Measurements from ENCODE around the gene UBAC1. TPM values are rescaled to one million over a fixed set of nuclear protein-coding genes. Genes with fewer than 3 reads are reported as not detected.
A peak's percentile ranks its signal among the peaks of the same experiment; 100 is the strongest.

The UBAC1 gene
- total RNA-seq, 2 donors from 2014 or later = 47.9 to 48.4 TPM

GRCh38 chr9:135888126-135888765 is 72.9 kb downstream of the UBAC1 start:
- no peaks in the 10 kb centered on the region for H3K27me3 ChIP-seq (ENCODE audit: control insufficient read depth, insufficient read depth, low read length, poor library complexity, severe bottlenecking)
- no peak overlapping the region for H3K4me3 ChIP-seq (ENCODE audit: low read length)
- H3K9me3 ChIP-seq (ENCODE audit: control insufficient read depth, low read length) = no peaks in the 10 kb centered on the region
- no peak for DNase-seq
- TF ChIP-seq, protein P1, sequence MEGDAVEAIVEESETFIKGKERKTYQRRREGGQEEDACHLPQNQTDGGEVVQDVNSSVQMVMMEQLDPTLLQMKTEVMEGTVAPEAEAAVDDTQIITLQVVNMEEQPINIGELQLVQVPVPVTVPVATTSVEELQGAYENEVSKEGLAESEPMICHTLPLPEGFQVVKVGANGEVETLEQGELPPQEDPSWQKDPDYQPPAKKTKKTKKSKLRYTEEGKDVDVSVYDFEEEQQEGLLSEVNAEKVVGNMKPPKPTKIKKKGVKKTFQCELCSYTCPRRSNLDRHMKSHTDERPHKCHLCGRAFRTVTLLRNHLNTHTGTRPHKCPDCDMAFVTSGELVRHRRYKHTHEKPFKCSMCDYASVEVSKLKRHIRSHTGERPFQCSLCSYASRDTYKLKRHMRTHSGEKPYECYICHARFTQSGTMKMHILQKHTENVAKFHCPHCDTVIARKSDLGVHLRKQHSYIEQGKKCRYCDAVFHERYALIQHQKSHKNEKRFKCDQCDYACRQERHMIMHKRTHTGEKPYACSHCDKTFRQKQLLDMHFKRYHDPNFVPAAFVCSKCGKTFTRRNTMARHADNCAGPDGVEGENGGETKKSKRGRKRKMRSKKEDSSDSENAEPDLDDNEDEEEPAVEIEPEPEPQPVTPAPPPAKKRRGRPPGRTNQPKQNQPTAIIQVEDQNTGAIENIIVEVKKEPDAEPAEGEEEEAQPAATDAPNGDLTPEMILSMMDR (conservative IDR thresholded peaks at IDR 0.05) = no peak
- H3K36me3 ChIP-seq (ENCODE audit: control insufficient read depth, insufficient read depth, low read length) = no peaks in the 10 kb centered on the region
- peaks cover 20% of the 10 kb centered on the region for H3K4me1 ChIP-seq (ENCODE audit: control insufficient read depth, insufficient read depth, low read length)
- H3K27me3 Mint-ChIP-seq (ENCODE audit: insufficient read depth) = no peaks in the 10 kb centered on the region
- H3K27ac Mint-ChIP-seq = peak overlapping the region; percentile 66
- H3K9ac ChIP-seq (ENCODE audit: extremely low read depth, low read length, poor library complexity, severe bottlenecking) = no peak overlapping the region
- no peaks in the 10 kb centered on the region for H3K36me3 Mint-ChIP-seq (ENCODE audit: low read depth)
- H3K9me3 Mint-ChIP-seq = no peaks in the 10 kb centered on the region
- no peak overlapping the region for H3K4me3 Mint-ChIP-seq
- peak overlapping the region; percentile 51 for H3K27ac ChIP-seq (ENCODE audit: low read depth, low read length)
- 91 to 93% methylated on average over 14 to 22 of the region's 22 CpGs for WGBS, 2 experiments (ENCODE audit: insufficient coverage in 1 of 2, insufficient read length in 1 of 2)
- H3K4me1 Mint-ChIP-seq = peaks cover 75% of the 10 kb centered on the region

- H3K4me1 ChIP-seq (ENCODE audit: control insufficient read depth, insufficient read depth, low read length) = peaks cover 24% of the 10 kb centered on the region
- H3K9me3 Mint-ChIP-seq = no peaks in the 10 kb centered on the region
- H3K27ac Mint-ChIP-seq = peak overlapping the region; percentile 74
- no peaks in the 10 kb centered on the region for H3K36me3 Mint-ChIP-seq (ENCODE audit: low read depth)
- no peaks in the 10 kb centered on the region for H3K27me3 ChIP-seq (ENCODE audit: control insufficient read depth, insufficient read depth, low read length, poor library complexity, severe bottlenecking)
- no peaks in the 10 kb centered on the region for H3K27me3 Mint-ChIP-seq (ENCODE audit: insufficient read depth)
- no peaks in the 10 kb centered on the region for H3K36me3 ChIP-seq (ENCODE audit: control insufficient read depth, insufficient read depth, low read length)
- no peak overlapping the region for H3K9ac ChIP-seq (ENCODE audit: extremely low read depth, low read length, poor library complexity, severe bottlenecking)
- no peak overlapping the region for H3K4me3 ChIP-seq (ENCODE audit: low read length)
- WGBS, 2 experiments (ENCODE audit: insufficient coverage in 1 of 2, insufficient read length in 1 of 2) = 71% methylated on average over 12 of the region's 12 CpGs
- H3K9me3 ChIP-seq (ENCODE audit: control insufficient read depth, low read length) = no peaks in the 10 kb centered on the region
- H3K27ac ChIP-seq (ENCODE audit: low read depth, low read length) = peak overlapping the region; percentile 62
- TF ChIP-seq, protein P1 (conservative IDR thresholded peaks at IDR 0.05) = peak; percentile 20
- H3K4me3 Mint-ChIP-seq = peak overlapping the region; percentile 12
- H3K4me1 Mint-ChIP-seq = peaks cover 78% of the 10 kb centered on the region
- peak; percentile 87 for DNase-seq
Measured at GRCh38 chr9:135887585-135888050, 73.6 kb downstream of the UBAC1 start.

DNA sequence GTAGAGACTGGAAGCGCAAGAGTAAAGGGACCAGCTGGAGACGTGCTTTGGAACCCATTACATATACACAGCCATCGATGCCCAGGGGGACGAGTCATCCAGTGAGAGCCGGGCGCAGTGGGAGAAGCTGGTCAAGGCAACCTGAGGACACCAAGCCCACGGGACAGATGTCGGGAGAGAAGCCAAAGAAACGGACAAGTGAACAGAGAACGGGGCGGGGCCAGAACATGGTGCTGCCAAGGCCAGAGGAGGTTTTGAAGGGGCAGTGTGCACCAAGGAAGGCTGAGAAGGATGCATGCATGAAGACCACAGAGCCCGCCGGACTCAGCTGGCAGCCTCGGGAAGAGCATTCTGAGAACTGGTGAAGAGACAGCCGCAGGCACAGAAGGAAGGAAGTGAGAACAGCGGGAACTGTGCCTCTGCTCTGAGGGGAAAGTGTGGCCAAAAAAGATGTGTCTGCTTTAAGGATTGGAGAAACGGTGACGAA is 74.1 kb downstream of the UBAC1 start:
- peaks cover 28% of the 10 kb centered on the region for H3K4me1 ChIP-seq (ENCODE audit: control insufficient read depth, insufficient read depth, low read length)
- H3K9ac ChIP-seq (ENCODE audit: extremely low read depth, low read length, poor library complexity, severe bottlenecking) = no peak overlapping the region
- H3K36me3 ChIP-seq (ENCODE audit: control insufficient read depth, insufficient read depth, low read length) = no peaks in the 10 kb centered on the region
- H3K9me3 ChIP-seq (ENCODE audit: control insufficient read depth, low read length) = no peaks in the 10 kb centered on the region
- TF ChIP-seq, protein P1 (conservative IDR thresholded peaks at IDR 0.05) = no peak
- no peak for DNase-seq
- H3K4me1 Mint-ChIP-seq = peaks cover 82% of the 10 kb centered on the region
- H3K4me3 ChIP-seq (ENCODE audit: low read length) = no peak overlapping the region
- H3K27me3 Mint-ChIP-seq (ENCODE audit: insufficient read depth) = no peaks in the 10 kb centered on the region
- 89 to 90% methylated on average over 17 to 18 of the region's 18 CpGs for WGBS, 2 experiments (ENCODE audit: insufficient coverage in 1 of 2, insufficient read length in 1 of 2)
- H3K9me3 Mint-ChIP-seq = no peaks in the 10 kb centered on the region
- H3K4me3 Mint-ChIP-seq = no peak overlapping the region
- H3K27ac Mint-ChIP-seq = no peak overlapping the region
- H3K27me3 ChIP-seq (ENCODE audit: control insufficient read depth, insufficient read depth, low read length, poor library complexity, severe bottlenecking) = no peaks in the 10 kb centered on the region
- peak overlapping the region; percentile 62 for H3K27ac ChIP-seq (ENCODE audit: low read depth, low read length)
- peaks cover 3% of the 10 kb centered on the region for H3K36me3 Mint-ChIP-seq (ENCODE audit: low read depth)

Measured in endodermal cell (in vitro differentiated cells).